K562 (cell line): ENCODE data around the gene BIK. TPM values are rescaled to one million over a fixed set of nuclear protein-coding genes. Genes with fewer than 3 reads are reported as not detected.
A peak's percentile ranks its signal among the peaks of the same experiment; 100 is the strongest.

Source experiments
- BACH1 ChIP-seq: fragments of 200-800 bp; sonication (Bioruptor generic); IDR thresholded peaks from 2 replicates; pipeline ENCODE4 v1.6.1; 2016; ENCODE audit warnings: missing genetic modification characterization, missing compliant biosample characterization
- CBFA2T2 ChIP-seq: fragments of 450-650 bp; conservative IDR thresholded peaks from 2 replicates; pipeline ENCODE4 v1.6.1; 2017; ENCODE audit warnings: mild to moderate bottlenecking
- CBX8 ChIP-seq: fragments of 200-600 bp; sonication (generic); IDR thresholded peaks from 2 replicates; pipeline ENCODE4 v1.6.1; 2012; ENCODE audit warnings: borderline replicate concordance, mixed run types, low read depth, mild to moderate bottlenecking, moderate library complexity, mixed read lengths, low read length, control low read depth, inconsistent platforms; ENCODE audit not compliant: poor library complexity, severe bottlenecking; ENCODE audit errors: extremely low read depth
- E2F1 ChIP-seq: sonication (generic); formaldehyde crosslinking; IDR thresholded peaks from 2 replicates; pipeline ENCODE4 v1.8.1; 2023; ENCODE audit warnings: mild to moderate bottlenecking, missing genetic modification reagents, moderate library complexity
- KDM5B ChIP-seq: fragments of 200-600 bp; sonication (generic); IDR thresholded peaks from 2 replicates; pipeline ENCODE4 v1.6.1; 2012; ENCODE audit warnings: low read depth, mild to moderate bottlenecking, moderate library complexity, low read length, control low read depth, inconsistent platforms; ENCODE audit not compliant: insufficient replicate concordance
- MTA3 ChIP-seq: fragments of 450-650 bp; formaldehyde crosslinking; IDR thresholded peaks from 2 replicates; pipeline ENCODE4 v1.6.1; 2017; ENCODE audit warnings: mild to moderate bottlenecking, borderline replicate concordance
- NBN ChIP-seq: fragments of 450-650 bp; IDR thresholded peaks from 2 replicates; pipeline ENCODE4 v1.6.1; 2016; ENCODE audit warnings: low read depth, mild to moderate bottlenecking
- NFE2 ChIP-seq: IDR thresholded peaks from 2 replicates; pipeline ENCODE4 v1.6.1; 2014; ENCODE audit warnings: antibody characterized with exemption, low read depth
- PHF8 ChIP-seq: fragments of 200-600 bp; sonication (generic); IDR thresholded peaks from 2 replicates; pipeline ENCODE4 v1.6.1; 2012; ENCODE audit warnings: mixed run types, mild to moderate bottlenecking, inconsistent platforms, low read length, moderate library complexity, borderline replicate concordance
- POLR2A ChIP-seq: fragments of 450-650 bp; conservative IDR thresholded peaks from 2 replicates; pipeline ENCODE4 v1.6.1; 2016
- POLR2G ChIP-seq: fragments of 200-400 bp; formaldehyde crosslinking; IDR thresholded peaks from 2 replicates; pipeline ENCODE4 v1.6.1; 2017; ENCODE audit warnings: low read depth, mild to moderate bottlenecking, antibody characterized with exemption, low read length, moderate library complexity
- RB1 ChIP-seq: fragments of 450-650 bp; IDR thresholded peaks from 2 replicates; pipeline ENCODE4 v1.6.1; 2017; ENCODE audit warnings: low read depth, mild to moderate bottlenecking
- RFX1 ChIP-seq: fragments of 450-650 bp; IDR thresholded peaks from 2 replicates; pipeline ENCODE4 v1.6.1; 2016; ENCODE audit warnings: mild to moderate bottlenecking, moderate library complexity
- SIN3A ChIP-seq, 2 experiments: fragments of 150-350 bp in 1 of 2; IDR thresholded peaks; 2 replicates each; pipeline ENCODE4 v1.6.1; 2011 to 2016; ENCODE audit warnings: borderline replicate concordance in 2 of 2, low read depth in 2 of 2, low read length in 2 of 2, mild to moderate bottlenecking in 2 of 2, moderate library complexity in 2 of 2; ENCODE audit not compliant: control insufficient read depth in 1 of 2
- SIN3B ChIP-seq: fragments of 450-650 bp; IDR thresholded peaks from 2 replicates; pipeline ENCODE4 v1.6.1; 2017; ENCODE audit warnings: low read depth, mild to moderate bottlenecking, moderate library complexity
- SREBF1 ChIP-seq: fragments of 150-350 bp; IDR thresholded peaks from 2 replicates; pipeline ENCODE4 v1.6.1; 2014; ENCODE audit warnings: antibody characterized with exemption, low read depth, low read length, borderline replicate concordance
- SRSF9 ChIP-seq: fragments of 200-400 bp; formaldehyde crosslinking; IDR thresholded peaks from 2 replicates; pipeline ENCODE4 v1.6.1; 2017; ENCODE audit warnings: low read depth, low read length, borderline replicate concordance
- TEAD4 ChIP-seq, 2 experiments: sonication (generic) in 1 of 2; formaldehyde crosslinking in 1 of 2; IDR thresholded peaks; 2 replicates each; pipeline versions ENCODE4 v1.6.1 to v1.8.0; 2012 to 2022; ENCODE audit warnings: borderline replicate concordance in 1 of 2, inconsistent platforms in 1 of 2, low read length in 1 of 2, mild to moderate bottlenecking in 1 of 2, missing genetic modification reagents in 1 of 2
- TFAP4 ChIP-seq: sonication (generic); formaldehyde crosslinking; IDR thresholded peaks from 2 replicates; pipeline ENCODE4 v1.8.0; 2022; ENCODE audit warnings: missing genetic modification reagents, mild to moderate bottlenecking, moderate library complexity, borderline replicate concordance
- ZBTB11 ChIP-seq, 3 experiments: fragments of 200-800 bp in 1 of 3; fragments of 250-450 bp in 1 of 3; fragments of 450-650 bp in 1 of 3; sonication (Bioruptor Pico) in 1 of 3; sonication (Bioruptor generic) in 1 of 3; formaldehyde crosslinking in 1 of 3; IDR thresholded peaks; 2 replicates each; pipeline versions ENCODE4 v1.6.1 to v1.8.0; 2016 to 2022; ENCODE audit warnings: mild to moderate bottlenecking in 2 of 3, missing genetic modification characterization in 2 of 3, missing compliant biosample characterization in 1 of 3, moderate library complexity in 1 of 3
- ZFX ChIP-seq: sonication (generic); formaldehyde crosslinking; IDR thresholded peaks from 2 replicates; pipeline ENCODE4 v1.8.0; 2022; ENCODE audit warnings: mild to moderate bottlenecking, missing genetic modification reagents, moderate library complexity
- polyA plus RNA-seq, 8 experiments: library from polyadenylated mRNA; depleted of rRNA in 4 of 8; stranded (reverse) in 5 of 8; unstranded in 3 of 8; fragments of >200 nt; fragmentation: Nextera tagmentation in 2 of 8; fragmentation: Illumina TruSeq in 1 of 8; extraction: Ambion mirVana in 2 of 8; extraction: Trizol in 1 of 8; gene quantifications; 2 replicates each; pipeline versions ENCODE4 v1.2.1 to v1.2.3, GENCODE V29; 2011 to 2014; ENCODE audit warnings: inconsistent platforms in 1 of 8, missing spikeins in 1 of 8
- total RNA-seq, 7 experiments: library from RNA; depleted of rRNA in 6 of 7; stranded (reverse); fragments of >200 nt in 6 of 7; fragmentation: Illumina TruSeq in 2 of 7; extraction: Trizol in 2 of 7; gene quantifications; 2 replicates each; pipeline versions ENCODE4 v1.2.1 to v1.2.3, GENCODE V29; 2011 to 2021; ENCODE audit warnings: low replicate concordance in 1 of 7

The BIK gene
- total and polyA plus RNA-seq, 9 of the 15 experiments (the other 6 are each of a cell fraction or from before 2014, with no cell fraction given): 0.08 to 0.23 (median 0.18) TPM; not detected in 4

- peak; percentile 81 to 87; a peak in 3 of 4 replicates for TF ChIP-seq SIN3A (IDR thresholded peaks at IDR 0.05; ENCODE audit: borderline replicate concordance in 2 of 2, control insufficient read depth in 1 of 2, low read depth in 2 of 2, low read length in 2 of 2)
- peak; percentile 60; the same call in 1 of the 2 replicates for TF ChIP-seq MTA3
- TF ChIP-seq ZFX (CRISPR knock-in tag): peak; percentile 42
- no peak for TF ChIP-seq CBX8
- peak; percentile 79; the same call in 1 of the 2 replicates for TF ChIP-seq RB1
- TF ChIP-seq PHF8: peak; percentile 63; the same call in 1 of the 2 replicates
- TF ChIP-seq RFX1: peak; percentile 94
- TF ChIP-seq TEAD4 (IDR thresholded peaks at IDR 0.05; ENCODE audit: low read length): no peak
- TF ChIP-seq TEAD4 (CRISPR knock-in tag; IDR thresholded peaks at IDR 0.05; ENCODE audit: borderline replicate concordance): no peak
- TF ChIP-seq KDM5B: peak; percentile 51
- TF ChIP-seq POLR2A: peak; percentile 53; the same call in 1 of the 2 replicates
- TF ChIP-seq ZBTB11 (CRISPR knock-in tag; IDR thresholded peaks at IDR 0.05): peak in 2 of 3 experiments; percentile 37 to 85; a peak in 3 of 6 replicates
- no peak for TF ChIP-seq BACH1 (tag)
- peak; percentile 62; the same call in 1 of the 2 replicates for TF ChIP-seq TFAP4
- peak; percentile 54; the same call in 1 of the 2 replicates for TF ChIP-seq SREBF1
- TF ChIP-seq SRSF9: no peak
- no peak for TF ChIP-seq CBFA2T2
- no peak for TF ChIP-seq NBN
- 0 out of 2 replicates have a peak, but pooled peaks have one; percentile 29 for TF ChIP-seq SIN3B
- peak; percentile 71 for TF ChIP-seq POLR2G
- TF ChIP-seq E2F1 (CRISPR knock-in tag): no peak
- no peak for TF ChIP-seq NFE2
Measured at GRCh38 chr22:43088984-43089717, 21.4 kb upstream of the BIK start, which contains the start of gene TTLL1 (continued).
